ENCODE results near the gene NLRC3. TPM values are rescaled to one million over a fixed set of nuclear protein-coding genes. Genes with fewer than 3 reads are reported as not detected.

The NLRC3 gene
- total RNA-seq, 2 donors from 2014 or later: 0.11 to 0.18 TPM

DNA sequence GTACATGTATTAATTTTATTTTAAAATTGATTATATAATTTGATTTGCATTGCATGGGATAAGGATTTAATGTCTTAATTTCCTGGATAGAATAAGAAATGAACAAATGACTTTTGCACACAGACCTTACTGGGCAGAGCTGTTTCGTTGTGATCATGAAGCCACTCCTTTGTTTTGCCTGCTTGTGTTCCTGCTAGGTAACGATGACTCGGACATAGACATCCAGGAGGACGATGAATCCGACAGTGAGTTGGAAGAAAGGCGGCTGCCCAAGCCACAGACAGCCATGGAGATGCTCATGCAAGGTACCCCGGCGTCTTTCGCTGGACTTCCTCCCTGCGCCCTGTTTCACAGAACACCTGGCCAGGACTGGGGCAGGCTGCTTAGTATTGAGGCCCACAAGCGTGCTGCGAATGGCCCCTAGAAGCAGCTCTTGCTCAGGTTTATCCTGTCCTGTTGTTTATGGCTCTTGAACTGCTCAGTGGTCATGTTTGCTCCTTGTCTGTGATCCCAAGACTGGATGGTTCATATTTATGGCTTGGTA lies 46.8 kb downstream of the NLRC3 start:
- H3K36me3 Mint-ChIP-seq (ENCODE audit: low read depth): peaks cover 64% of the 10 kb centered on the region
- DNase-seq: no peak
- Histone ChIP-seq H3K27ac (ENCODE audit: low read depth, low read length) (no peak overlapping the region), H3K36me3 (ENCODE audit: control insufficient read depth, insufficient read depth, low read length) (peaks cover 52% of the 10 kb centered on the region), H3K9ac (ENCODE audit: extremely low read depth, low read length, poor library complexity, severe bottlenecking) (no peak overlapping the region), H3K27me3 (ENCODE audit: control insufficient read depth, insufficient read depth, low read length, poor library complexity, severe bottlenecking) (no peaks in the 10 kb centered on the region), H3K9me3 (ENCODE audit: control insufficient read depth, low read length) (peaks cover 12% of the 10 kb centered on the region), H3K4me1 (ENCODE audit: control insufficient read depth, insufficient read depth, low read length) (no peaks in the 10 kb centered on the region), H3K4me3 (ENCODE audit: low read length) (no peak overlapping the region)
- H3K9me3 Mint-ChIP-seq: peaks cover 15% of the 10 kb centered on the region
- TF ChIP-seq, protein P1, sequence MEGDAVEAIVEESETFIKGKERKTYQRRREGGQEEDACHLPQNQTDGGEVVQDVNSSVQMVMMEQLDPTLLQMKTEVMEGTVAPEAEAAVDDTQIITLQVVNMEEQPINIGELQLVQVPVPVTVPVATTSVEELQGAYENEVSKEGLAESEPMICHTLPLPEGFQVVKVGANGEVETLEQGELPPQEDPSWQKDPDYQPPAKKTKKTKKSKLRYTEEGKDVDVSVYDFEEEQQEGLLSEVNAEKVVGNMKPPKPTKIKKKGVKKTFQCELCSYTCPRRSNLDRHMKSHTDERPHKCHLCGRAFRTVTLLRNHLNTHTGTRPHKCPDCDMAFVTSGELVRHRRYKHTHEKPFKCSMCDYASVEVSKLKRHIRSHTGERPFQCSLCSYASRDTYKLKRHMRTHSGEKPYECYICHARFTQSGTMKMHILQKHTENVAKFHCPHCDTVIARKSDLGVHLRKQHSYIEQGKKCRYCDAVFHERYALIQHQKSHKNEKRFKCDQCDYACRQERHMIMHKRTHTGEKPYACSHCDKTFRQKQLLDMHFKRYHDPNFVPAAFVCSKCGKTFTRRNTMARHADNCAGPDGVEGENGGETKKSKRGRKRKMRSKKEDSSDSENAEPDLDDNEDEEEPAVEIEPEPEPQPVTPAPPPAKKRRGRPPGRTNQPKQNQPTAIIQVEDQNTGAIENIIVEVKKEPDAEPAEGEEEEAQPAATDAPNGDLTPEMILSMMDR (conservative IDR thresholded peaks at IDR 0.05): no peak
- no peaks in the 10 kb centered on the region for H3K27me3 Mint-ChIP-seq (ENCODE audit: insufficient read depth)
- no peak overlapping the region for H3K27ac Mint-ChIP-seq
- WGBS, 2 experiments (ENCODE audit: insufficient coverage in 1 of 2, insufficient read length in 1 of 2): 96% methylated on average over 12 of the region's 12 CpGs
- no peaks in the 10 kb centered on the region for H3K4me1 Mint-ChIP-seq
- no peak overlapping the region for H3K4me3 Mint-ChIP-seq

DNA sequence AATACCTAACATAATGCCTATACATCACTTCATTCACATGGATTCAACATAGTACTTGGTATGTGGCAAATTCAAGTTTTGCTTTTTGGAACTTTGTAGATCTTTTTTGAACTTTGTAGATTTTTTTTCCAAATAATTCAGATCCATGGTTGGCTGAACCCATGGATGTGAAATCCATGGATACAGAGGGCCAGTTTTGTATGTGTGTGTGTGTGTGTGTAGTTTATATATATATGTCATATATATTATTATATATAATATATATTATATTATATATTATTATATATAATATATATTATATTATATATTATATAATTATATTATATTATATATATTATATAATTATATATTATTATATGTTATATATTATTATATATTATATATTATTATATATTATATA lies 48.0 kb downstream of the NLRC3 start:
- H3K27me3 Mint-ChIP-seq (ENCODE audit: insufficient read depth): no peaks in the 10 kb centered on the region
- Histone ChIP-seq H3K27me3 (ENCODE audit: control insufficient read depth, insufficient read depth, low read length, poor library complexity, severe bottlenecking) (no peaks in the 10 kb centered on the region), H3K9me3 (ENCODE audit: control insufficient read depth, low read length) (peaks cover 12% of the 10 kb centered on the region), H3K4me1 (ENCODE audit: control insufficient read depth, insufficient read depth, low read length) (no peaks in the 10 kb centered on the region), H3K9ac (ENCODE audit: extremely low read depth, low read length, poor library complexity, severe bottlenecking) (no peak overlapping the region), H3K27ac (ENCODE audit: low read depth, low read length) (no peak overlapping the region), H3K4me3 (ENCODE audit: low read length) (no peak overlapping the region), H3K36me3 (ENCODE audit: control insufficient read depth, insufficient read depth, low read length) (peaks cover 53% of the 10 kb centered on the region)
- no peak overlapping the region for H3K4me3 Mint-ChIP-seq
- DNase-seq: no peak
- H3K9me3 Mint-ChIP-seq: peaks cover 15% of the 10 kb centered on the region
- TF ChIP-seq, protein P1 (conservative IDR thresholded peaks at IDR 0.05): no peak
- H3K4me1 Mint-ChIP-seq: no peaks in the 10 kb centered on the region
- H3K27ac Mint-ChIP-seq: no peak overlapping the region
- peaks cover 74% of the 10 kb centered on the region for H3K36me3 Mint-ChIP-seq (ENCODE audit: low read depth)

DNA sequence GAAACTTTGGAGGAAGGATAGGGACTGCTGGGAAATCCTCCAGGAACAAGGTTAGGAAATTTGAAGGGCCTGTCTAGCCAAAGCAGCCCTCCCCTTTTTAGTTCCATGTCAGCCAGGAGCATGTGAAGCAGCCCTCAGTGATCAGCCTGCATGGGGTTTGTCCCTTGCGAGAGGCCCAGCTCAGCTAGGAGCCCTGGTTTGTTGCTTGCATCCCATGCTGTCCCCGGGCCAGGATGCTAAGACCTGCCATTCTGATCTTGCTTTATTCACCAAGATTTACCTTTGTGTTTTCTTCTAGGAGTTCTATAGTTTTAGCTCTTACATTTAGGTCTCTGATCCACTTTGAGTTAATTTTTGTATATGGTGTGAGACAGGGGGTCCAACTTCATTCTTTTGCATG lies 48.8 kb downstream of the NLRC3 start:
- H3K4me1 Mint-ChIP-seq: no peaks in the 10 kb centered on the region
- Histone ChIP-seq H3K4me1 (ENCODE audit: control insufficient read depth, insufficient read depth, low read length) (no peaks in the 10 kb centered on the region), H3K4me3 (ENCODE audit: low read length) (no peak overlapping the region), H3K9me3 (ENCODE audit: control insufficient read depth, low read length) (peaks cover 12% of the 10 kb centered on the region), H3K27ac (ENCODE audit: low read depth, low read length) (no peak overlapping the region), H3K27me3 (ENCODE audit: control insufficient read depth, insufficient read depth, low read length, poor library complexity, severe bottlenecking) (no peaks in the 10 kb centered on the region), H3K9ac (ENCODE audit: extremely low read depth, low read length, poor library complexity, severe bottlenecking) (no peak overlapping the region), H3K36me3 (ENCODE audit: control insufficient read depth, insufficient read depth, low read length) (peaks cover 61% of the 10 kb centered on the region)
- H3K27ac Mint-ChIP-seq: no peak overlapping the region
- no peak overlapping the region for H3K4me3 Mint-ChIP-seq
- H3K27me3 Mint-ChIP-seq (ENCODE audit: insufficient read depth): no peaks in the 10 kb centered on the region
- H3K9me3 Mint-ChIP-seq: peaks cover 15% of the 10 kb centered on the region
- no peak for DNase-seq
- H3K36me3 Mint-ChIP-seq (ENCODE audit: low read depth): peaks cover 73% of the 10 kb centered on the region
- TF ChIP-seq, protein P1 (conservative IDR thresholded peaks at IDR 0.05): no peak
- WGBS, 2 experiments (ENCODE audit: insufficient coverage in 1 of 2, insufficient read length in 1 of 2): 96 to 100% methylated on average over 1 to 2 of the region's 2 CpGs
